Neutrophil (primary cell): ENCODE results near the gene GOLGA6D.
"Not testable (repeated sequence)": the region's sequence is repeated elsewhere in the genome, so short reads cannot be mapped to it uniquely, and the experiment has no call there.

Experiments used
- H3K27ac ChIP-seq: fragments of 200-600 bp; sonication (generic); 2 replicates; pipeline ENCODE4 v1.5.1; 2016; ENCODE audit warnings: mild to moderate bottlenecking, moderate library complexity
- H3K27me3 ChIP-seq: fragments of 200-600 bp; sonication (generic); 2 replicates; pipeline ENCODE4 v1.6.0; 2016; ENCODE audit warnings: mild to moderate bottlenecking
- H3K36me3 ChIP-seq: fragments of 200-600 bp; sonication (generic); 2 replicates; pipeline ENCODE4 v1.5.1; 2017
- H3K4me1 ChIP-seq, 2 experiments: fragments of 200-600 bp in 1 of 2; sonication (generic) in 1 of 2; 1 replicate in 1 of 2; 2 replicates in 1 of 2; pipeline versions ENCODE4 v1.5.1 to v1.6.1; 2013 to 2016; ENCODE audit warnings: low read depth in 1 of 2, low read length in 1 of 2, mild to moderate bottlenecking in 1 of 2, moderate library complexity in 1 of 2; ENCODE audit not compliant: control insufficient read depth in 1 of 2, insufficient read depth in 1 of 2
- H3K4me3 ChIP-seq, 2 experiments: fragments of 200-600 bp in 1 of 2; sonication (generic) in 1 of 2; 1 replicate in 1 of 2; 2 replicates in 1 of 2; pipeline ENCODE4 v1.5.1; 2013 to 2016; ENCODE audit warnings: low read depth in 1 of 2, low read length in 1 of 2, mild to moderate bottlenecking in 1 of 2, moderate library complexity in 1 of 2
- H3K9me3 ChIP-seq: fragments of 200-600 bp; sonication (generic); 2 replicates; pipeline ENCODE4 v1.5.1; 2016
- CTCF ChIP-seq: fragments of 200-600 bp; sonication (generic); IDR thresholded peaks from 2 replicates; pipeline ENCODE4 v1.5.1; 2016; ENCODE audit warnings: antibody characterized with exemption

GOLGA6D gene

GRCh38 chr15:75302318-75302717 is 19.7 kb downstream of the GOLGA6D start:
- Histone ChIP-seq H3K36me3 (no peaks in the 10 kb centered on the region), H3K4me3 (no peak overlapping the region), H3K9me3 (no peaks in the 10 kb centered on the region), H3K27ac (no peak overlapping the region), H3K4me1 (no peaks in the 10 kb centered on the region), H3K27me3 (peaks cover 22% of the 10 kb centered on the region)
- no peak for TF ChIP-seq CTCF

- H3K4me3 ChIP-seq, H3K4me1 ChIP-seq, H3K9me3 ChIP-seq, H3K36me3 ChIP-seq, H3K27ac ChIP-seq: not testable (repeated sequence)
- H3K27me3 ChIP-seq, result peaks cover 25% of the 10 kb centered on the region
Observed at GRCh38 chr15:75302753-75303152, 20.1 kb downstream of the GOLGA6D start.

- no peaks in the 10 kb centered on the region for H3K9me3 ChIP-seq
- TF ChIP-seq CTCF, result no peak
- H3K4me3 ChIP-seq, result no peak overlapping the region
- H3K4me1 ChIP-seq, result no peaks in the 10 kb centered on the region
- H3K36me3 ChIP-seq, result no peaks in the 10 kb centered on the region
- H3K27ac ChIP-seq, result no peak overlapping the region
- H3K27me3 ChIP-seq, result peaks cover 44% of the 10 kb centered on the region
Observed at GRCh38 chr15:75306188-75306587, 23.6 kb downstream of the GOLGA6D start.

- H3K4me3 ChIP-seq, result no peak overlapping the region
- TF ChIP-seq CTCF, result no peak
- H3K27me3 ChIP-seq, result peaks cover 46% of the 10 kb centered on the region
- no peaks in the 10 kb centered on the region for H3K36me3 ChIP-seq
- no peak overlapping the region for H3K27ac ChIP-seq
- H3K4me1 ChIP-seq, result no peaks in the 10 kb centered on the region
- H3K9me3 ChIP-seq, result no peaks in the 10 kb centered on the region
Observed at GRCh38 chr15:75307778-75308390, 25.2 kb downstream of the GOLGA6D start.

- TF ChIP-seq CTCF, result no peak
- Histone ChIP-seq H3K4me1 (no peaks in the 10 kb centered on the region), H3K4me3 (no peak overlapping the region), H3K36me3 (no peaks in the 10 kb centered on the region), H3K27me3 (peaks cover 37% of the 10 kb centered on the region), H3K9me3 (no peaks in the 10 kb centered on the region), H3K27ac (no peak overlapping the region)
Observed at GRCh38 chr15:75309711-75310110, 27.1 kb downstream of the GOLGA6D start.

GRCh38 chr15:75312548-75312947 is 29.9 kb downstream of the GOLGA6D start:
- H3K4me3 ChIP-seq, H3K36me3 ChIP-seq, H3K9me3 ChIP-seq, H3K27ac ChIP-seq, H3K4me1 ChIP-seq: not testable (repeated sequence)
- peaks cover 23% of the 10 kb centered on the region for H3K27me3 ChIP-seq
